Ovary (tissue), 3 donors: ENCODE data around the gene NFIB.

ENCODE experiments used
- POLR2A ChIP-seq: fragments of 450-650 bp; IDR thresholded peaks from one replicate; pipeline ENCODE4 v1.6.1; 2017; ENCODE audit warnings: antibody characterized with exemption, mild to moderate bottlenecking, moderate library complexity
- TF ChIP-seq, protein P1 (sequence below), 3 donors: fragments of 450-650 bp in 2 of 3; fragments of 200-600 bp in 1 of 3; IDR thresholded peaks; one replicate each; pipeline versions ENCODE4 v1.5.1 to v1.8.0; 2016 to 2022; ENCODE audit warnings: antibody characterized with exemption in 3 of 3, mild to moderate bottlenecking in 1 of 3
- donor health status: DM: no; HTN: no; CAD: no.

DNA sequence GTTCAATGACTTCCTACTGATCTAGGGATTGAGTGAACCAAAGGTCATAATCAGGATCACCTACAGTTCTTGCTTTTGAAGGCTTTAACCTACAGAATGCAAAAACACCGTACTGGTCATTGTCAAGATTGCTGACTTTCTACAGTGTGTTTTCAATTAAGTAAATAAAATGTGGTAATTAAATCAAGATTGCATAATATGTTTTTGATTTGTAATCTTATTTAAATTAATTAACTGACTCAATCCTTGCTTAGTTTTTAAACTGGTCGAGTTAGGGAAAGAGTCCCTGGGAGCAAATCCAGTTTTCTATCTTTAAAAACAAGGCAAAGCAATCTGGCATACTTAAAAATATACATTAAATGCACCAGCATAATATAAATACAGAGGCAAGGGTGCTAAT, 125.9 kb downstream of the NFIB start:
- TF ChIP-seq, protein P1, sequence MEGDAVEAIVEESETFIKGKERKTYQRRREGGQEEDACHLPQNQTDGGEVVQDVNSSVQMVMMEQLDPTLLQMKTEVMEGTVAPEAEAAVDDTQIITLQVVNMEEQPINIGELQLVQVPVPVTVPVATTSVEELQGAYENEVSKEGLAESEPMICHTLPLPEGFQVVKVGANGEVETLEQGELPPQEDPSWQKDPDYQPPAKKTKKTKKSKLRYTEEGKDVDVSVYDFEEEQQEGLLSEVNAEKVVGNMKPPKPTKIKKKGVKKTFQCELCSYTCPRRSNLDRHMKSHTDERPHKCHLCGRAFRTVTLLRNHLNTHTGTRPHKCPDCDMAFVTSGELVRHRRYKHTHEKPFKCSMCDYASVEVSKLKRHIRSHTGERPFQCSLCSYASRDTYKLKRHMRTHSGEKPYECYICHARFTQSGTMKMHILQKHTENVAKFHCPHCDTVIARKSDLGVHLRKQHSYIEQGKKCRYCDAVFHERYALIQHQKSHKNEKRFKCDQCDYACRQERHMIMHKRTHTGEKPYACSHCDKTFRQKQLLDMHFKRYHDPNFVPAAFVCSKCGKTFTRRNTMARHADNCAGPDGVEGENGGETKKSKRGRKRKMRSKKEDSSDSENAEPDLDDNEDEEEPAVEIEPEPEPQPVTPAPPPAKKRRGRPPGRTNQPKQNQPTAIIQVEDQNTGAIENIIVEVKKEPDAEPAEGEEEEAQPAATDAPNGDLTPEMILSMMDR (IDR thresholded peaks at IDR 0.05) = no peak
- no peak for TF ChIP-seq POLR2A
